GM12878 (cell line): ENCODE results near the gene CAVIN2.

ENCODE experiments used
- BCL3 ChIP-seq: IDR thresholded peaks from 2 replicates; pipeline ENCODE4 v1.6.1; 2011; ENCODE audit warnings: borderline replicate concordance, low read depth, mild to moderate bottlenecking, moderate library complexity, low read length; ENCODE audit not compliant: insufficient read depth, poor library complexity, severe bottlenecking
- CTCF ChIP-seq, 3 experiments: IDR thresholded peaks in 2 of 3; conservative IDR thresholded peaks in 1 of 3; 2 replicates each; pipeline ENCODE4 v1.5.1; 2011; ENCODE audit warnings: low read depth in 3 of 3, low read length in 3 of 3, mild to moderate bottlenecking in 3 of 3, control low read depth in 2 of 3, moderate library complexity in 2 of 3, inconsistent platforms in 1 of 3, mixed read lengths in 1 of 3; ENCODE audit not compliant: control insufficient read depth in 2 of 3, insufficient read depth in 1 of 3; ENCODE audit errors: extremely low read depth in 1 of 3
- EP300 ChIP-seq, 2 experiments: fragments of 150-350 bp in 1 of 2; IDR thresholded peaks; 2 replicates each; pipeline ENCODE4 v1.6.1; 2011 to 2012; ENCODE audit warnings: low read depth in 2 of 2, low read length in 2 of 2, borderline replicate concordance in 1 of 2, improper control_type of control experiment in 1 of 2, inconsistent platforms in 1 of 2; ENCODE audit not compliant: control insufficient read depth in 1 of 2
- GABPA ChIP-seq: IDR thresholded peaks from 2 replicates; pipeline ENCODE4 v1.6.1; 2014; ENCODE audit warnings: antibody characterized with exemption, low read depth, mild to moderate bottlenecking, inconsistent platforms
- HDAC2 ChIP-seq: fragments of 200-600 bp; sonication (generic); IDR thresholded peaks from 2 replicates; pipeline ENCODE4 v1.6.1; 2017
- IRF3 ChIP-seq: fragments of 450-650 bp; IDR thresholded peaks from 2 replicates; pipeline ENCODE4 v1.6.1; 2014; ENCODE audit warnings: mild to moderate bottlenecking
- MEF2A ChIP-seq: IDR thresholded peaks from 2 replicates; pipeline ENCODE4 v1.6.1; 2011; ENCODE audit warnings: low read depth, mild to moderate bottlenecking, low read length, moderate library complexity; ENCODE audit not compliant: insufficient read depth
- NFXL1 ChIP-seq: fragments of 450-650 bp; IDR thresholded peaks from 2 replicates; pipeline ENCODE4 v1.6.1; 2017; ENCODE audit warnings: antibody characterized with exemption, mild to moderate bottlenecking, borderline replicate concordance
- POLR2AphosphoS5 ChIP-seq: IDR thresholded peaks from 2 replicates; pipeline ENCODE4 v1.6.1; 2011; ENCODE audit warnings: mild to moderate bottlenecking, low read length, inconsistent platforms
- SMC3 ChIP-seq: IDR thresholded peaks from 2 replicates; pipeline ENCODE4 v1.6.1; 2011; ENCODE audit warnings: low read length, improper control_type of control experiment, borderline replicate concordance
- TAF1 ChIP-seq: IDR thresholded peaks from 2 replicates; pipeline ENCODE4 v1.6.1; 2011; ENCODE audit warnings: mild to moderate bottlenecking, low read depth, low read length, borderline replicate concordance
- TCF3 ChIP-seq: IDR thresholded peaks from 2 replicates; pipeline ENCODE4 v1.6.1; 2012; ENCODE audit warnings: low read depth, mild to moderate bottlenecking, low read length, borderline replicate concordance; ENCODE audit not compliant: insufficient read depth
- USF1 ChIP-seq: IDR thresholded peaks from 2 replicates; pipeline ENCODE4 v1.6.1; 2011; ENCODE audit warnings: borderline replicate concordance, low read depth, mild to moderate bottlenecking, moderate library complexity, mixed read lengths, low read length; ENCODE audit not compliant: insufficient read depth; ENCODE audit errors: extremely low read length
- TF ChIP-seq, protein P1 (sequence below): fragments of 150-350 bp; IDR thresholded peaks from 2 replicates; pipeline ENCODE4 v1.6.1; 2016; ENCODE audit warnings: low read depth, low read length

GRCh38 chr2:191832668-191833067 lies 14.2 kb downstream of the CAVIN2 start:
- TF ChIP-seq POLR2AphosphoS5 (no peak), CTCF (IDR thresholded peaks at IDR 0.05 in 2 of 3, conservative IDR thresholded peaks at IDR 0.05 in 1 of 3; ENCODE audit: control insufficient read depth in 2 of 3, extremely low read depth in 1 of 3, insufficient read depth in 1 of 3, low read depth in 3 of 3, low read length in 3 of 3) (no peak), HDAC2 (no peak), EP300 (IDR thresholded peaks at IDR 0.05; ENCODE audit: borderline replicate concordance in 1 of 2, control insufficient read depth in 1 of 2, low read depth in 2 of 2, low read length in 2 of 2) (no peak), TAF1 (no peak), TCF3 (no peak), NFXL1 (no peak), BCL3 (no peak), USF1 (no peak), IRF3 (no peak), SMC3 (no peak), GABPA (no peak), MEF2A (no peak)
- TF ChIP-seq, protein P1, sequence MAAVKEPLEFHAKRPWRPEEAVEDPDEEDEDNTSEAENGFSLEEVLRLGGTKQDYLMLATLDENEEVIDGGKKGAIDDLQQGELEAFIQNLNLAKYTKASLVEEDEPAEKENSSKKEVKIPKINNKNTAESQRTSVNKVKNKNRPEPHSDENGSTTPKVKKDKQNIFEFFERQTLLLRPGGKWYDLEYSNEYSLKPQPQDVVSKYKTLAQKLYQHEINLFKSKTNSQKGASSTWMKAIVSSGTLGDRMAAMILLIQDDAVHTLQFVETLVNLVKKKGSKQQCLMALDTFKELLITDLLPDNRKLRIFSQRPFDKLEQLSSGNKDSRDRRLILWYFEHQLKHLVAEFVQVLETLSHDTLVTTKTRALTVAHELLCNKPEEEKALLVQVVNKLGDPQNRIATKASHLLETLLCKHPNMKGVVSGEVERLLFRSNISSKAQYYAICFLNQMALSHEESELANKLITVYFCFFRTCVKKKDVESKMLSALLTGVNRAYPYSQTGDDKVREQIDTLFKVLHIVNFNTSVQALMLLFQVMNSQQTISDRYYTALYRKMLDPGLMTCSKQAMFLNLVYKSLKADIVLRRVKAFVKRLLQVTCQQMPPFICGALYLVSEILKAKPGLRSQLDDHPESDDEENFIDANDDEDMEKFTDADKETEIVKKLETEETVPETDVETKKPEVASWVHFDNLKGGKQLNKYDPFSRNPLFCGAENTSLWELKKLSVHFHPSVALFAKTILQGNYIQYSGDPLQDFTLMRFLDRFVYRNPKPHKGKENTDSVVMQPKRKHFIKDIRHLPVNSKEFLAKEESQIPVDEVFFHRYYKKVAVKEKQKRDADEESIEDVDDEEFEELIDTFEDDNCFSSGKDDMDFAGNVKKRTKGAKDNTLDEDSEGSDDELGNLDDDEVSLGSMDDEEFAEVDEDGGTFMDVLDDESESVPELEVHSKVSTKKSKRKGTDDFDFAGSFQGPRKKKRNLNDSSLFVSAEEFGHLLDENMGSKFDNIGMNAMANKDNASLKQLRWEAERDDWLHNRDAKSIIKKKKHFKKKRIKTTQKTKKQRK = no peak
